GM19397 (cell line): ENCODE results near the gene NTNG2.
"Not testable (repeated sequence)": the region's sequence is repeated elsewhere in the genome, so short reads cannot be mapped to it uniquely, and the experiment has no call there.

ENCODE experiments used
- ATAC-seq: cut with Tn5 transposase; IDR thresholded peaks from one replicate; pipeline ENCODE4 v1.9.1; 2021; ENCODE audit warnings: mild to moderate bottlenecking, moderate library complexity; ENCODE audit not compliant: unreplicated experiment

The NTNG2 gene

DNA sequence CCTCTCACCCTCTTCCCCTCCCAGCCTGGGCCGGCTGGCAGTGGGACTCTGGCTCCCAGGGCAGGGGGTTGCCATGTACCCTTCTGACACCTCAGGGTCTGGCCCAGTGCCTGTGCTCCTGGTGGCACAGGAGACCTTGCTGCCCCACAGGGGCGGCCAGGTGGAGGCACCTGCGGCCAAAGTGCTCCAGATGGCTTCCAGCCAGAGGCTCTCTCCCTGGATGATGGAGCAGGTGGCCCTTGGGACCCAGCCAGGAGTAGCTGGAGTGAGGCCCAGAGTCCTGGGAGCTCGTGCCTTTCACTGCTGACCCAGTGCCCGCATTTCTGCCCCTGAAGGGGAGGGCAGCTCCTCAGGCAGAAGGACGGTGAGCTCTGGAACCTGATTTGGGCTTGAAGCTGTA lies 87.3 kb downstream of the NTNG2 start:
- ATAC-seq = no peak

DNA sequence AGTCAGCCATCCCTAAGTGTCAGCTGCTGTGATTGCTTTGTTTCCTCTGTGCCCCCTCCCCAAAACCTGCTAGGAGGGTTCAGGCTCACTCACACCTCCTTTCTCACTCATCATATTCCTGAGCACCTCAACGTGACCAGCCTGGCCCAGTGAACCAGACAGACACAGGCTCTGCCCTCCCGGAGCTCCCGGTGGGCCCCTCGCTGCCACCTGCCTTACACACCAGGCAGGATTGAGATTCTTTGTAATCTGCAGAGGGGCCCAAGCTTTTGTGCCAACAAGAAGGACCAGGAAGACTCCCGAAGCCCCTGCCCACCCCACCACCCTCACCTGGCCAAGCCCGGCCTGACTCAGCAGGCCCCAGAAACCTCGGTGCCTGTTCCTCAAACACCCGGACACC lies 87.8 kb downstream of the NTNG2 start:
- no peak for ATAC-seq

DNA sequence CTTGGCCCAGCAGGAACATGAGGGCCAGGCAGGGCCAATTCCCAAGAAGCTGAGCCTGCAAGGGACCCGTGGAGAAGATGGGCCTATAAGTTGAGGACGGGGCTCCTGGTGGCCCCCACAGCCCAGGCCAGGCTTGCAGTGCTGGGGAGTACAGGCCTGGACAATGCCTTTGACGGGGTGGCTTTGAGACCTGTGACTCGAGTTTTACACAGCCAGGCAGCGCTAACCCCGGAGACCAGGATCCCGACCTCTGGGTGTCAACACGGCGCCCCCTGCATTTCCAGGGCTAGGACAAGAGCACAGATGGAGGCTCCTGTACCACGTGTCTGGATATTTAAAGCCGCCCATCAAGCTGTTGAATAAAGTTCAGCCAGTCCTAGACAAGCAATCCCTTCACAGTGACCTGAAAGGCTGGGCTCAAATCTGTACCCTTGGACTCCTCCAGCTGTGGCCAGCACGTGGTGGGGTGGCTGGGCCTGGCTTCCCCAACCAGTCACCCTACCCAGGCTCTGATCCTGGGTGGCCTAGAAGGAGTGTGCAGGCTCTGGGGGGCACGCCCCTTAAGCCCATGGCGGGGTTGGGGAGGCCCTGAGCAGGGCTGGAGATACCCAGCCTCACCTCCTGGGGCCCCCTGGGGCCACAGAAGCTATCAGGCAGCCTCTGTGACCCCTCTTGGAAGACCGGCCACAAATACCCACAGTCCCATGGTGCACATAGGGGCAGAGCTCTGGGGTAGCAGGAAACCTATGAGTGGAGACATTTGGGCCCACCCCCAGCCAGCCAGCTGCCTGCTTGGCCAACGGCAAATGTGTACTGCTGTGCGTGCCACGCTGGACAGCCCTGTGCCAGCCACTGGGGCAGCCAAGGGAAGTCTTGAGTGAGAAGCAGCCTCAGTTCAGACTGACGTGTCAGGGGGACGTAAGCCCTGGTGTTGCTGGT lies 88.7 kb downstream of the NTNG2 start:
- no peak for ATAC-seq

DNA sequence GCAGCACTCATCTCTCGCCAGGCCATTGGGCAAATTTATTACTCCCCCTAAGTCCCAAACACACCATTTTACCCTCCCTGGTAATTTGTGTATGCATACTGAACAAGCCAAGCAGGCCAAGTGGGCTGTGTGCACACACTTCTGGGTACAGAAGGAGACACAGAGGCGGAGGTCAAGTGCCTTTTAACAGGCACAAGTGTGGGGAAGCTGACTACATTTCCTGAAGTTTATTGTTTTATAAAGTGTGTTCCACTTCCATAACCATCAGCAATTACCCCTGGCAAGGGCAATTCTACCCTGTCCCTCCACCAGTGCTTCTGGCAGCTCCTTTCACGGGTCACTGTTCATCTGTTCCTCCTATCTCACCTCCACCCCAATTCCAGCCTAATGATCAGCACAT lies 99.0 kb downstream of the NTNG2 start:
- no peak for ATAC-seq

DNA sequence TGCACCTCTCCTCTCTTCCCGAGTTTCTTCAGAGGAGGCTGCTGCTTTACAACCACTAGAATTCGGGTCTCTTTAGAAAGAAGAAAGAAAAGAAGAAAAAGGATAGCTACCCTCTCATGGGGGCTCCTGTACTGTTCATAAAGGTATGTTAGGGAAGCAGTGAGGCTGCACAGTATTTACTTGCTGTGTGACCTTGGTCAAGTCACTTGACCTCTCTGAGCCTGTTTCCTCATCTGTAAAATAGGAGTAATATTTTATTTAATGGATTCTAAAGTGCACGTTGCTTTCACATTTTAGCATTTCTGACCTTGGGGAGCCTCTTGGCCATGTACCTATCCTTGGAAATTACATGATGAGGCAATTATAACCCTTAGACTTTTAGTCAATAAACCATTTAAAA lies 104.2 kb downstream of the NTNG2 start:
- ATAC-seq = no peak

DNA sequence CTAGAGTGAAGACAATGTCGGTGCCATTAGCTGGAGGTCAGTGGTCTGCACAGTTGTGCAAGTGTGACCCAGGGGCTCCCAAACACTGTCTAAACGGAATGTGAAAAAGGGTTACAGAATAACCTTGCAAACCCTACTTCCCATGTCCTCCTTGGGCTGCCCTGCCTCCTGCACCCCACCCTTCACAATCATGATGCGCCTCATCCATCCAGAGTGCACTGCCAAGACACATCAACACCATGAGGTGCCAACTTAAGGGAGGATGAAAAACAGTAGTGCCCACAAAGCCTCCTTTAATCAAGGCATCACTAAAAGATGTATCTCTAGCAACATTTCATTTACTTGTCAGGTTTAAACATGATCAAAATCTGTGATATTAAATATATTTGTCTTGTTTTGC lies 105.8 kb downstream of the NTNG2 start:
- no peak for ATAC-seq

DNA sequence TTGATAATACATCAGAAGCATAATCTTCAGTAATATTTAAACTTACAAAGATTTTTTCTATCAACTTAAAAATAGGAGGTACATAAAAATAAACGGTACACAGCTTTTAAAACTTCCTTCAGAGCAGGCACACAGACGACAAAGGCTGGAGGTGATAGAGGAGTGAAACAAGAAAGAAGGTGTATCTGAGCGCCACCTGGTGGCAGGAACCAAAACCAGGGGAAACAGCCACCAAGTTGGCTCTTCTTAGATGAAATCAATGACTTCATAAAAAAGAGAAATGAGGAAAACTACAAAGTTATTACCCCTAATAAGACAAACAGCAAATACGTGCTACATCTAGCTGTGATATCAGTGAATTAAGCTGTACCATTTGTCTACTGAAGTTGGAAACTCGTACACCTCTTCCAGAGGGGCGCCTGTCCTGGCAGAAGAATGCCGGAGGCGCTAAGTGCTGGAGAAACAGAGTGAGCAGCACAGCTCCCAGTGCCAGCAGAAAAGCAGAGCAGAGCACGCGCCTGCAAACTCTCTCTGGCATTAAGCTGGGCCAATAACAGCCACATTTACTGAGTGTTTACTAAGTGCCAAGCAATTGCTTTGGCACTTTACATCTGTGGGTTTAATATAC lies 107.0 kb downstream of the NTNG2 start:
- ATAC-seq = no peak

DNA sequence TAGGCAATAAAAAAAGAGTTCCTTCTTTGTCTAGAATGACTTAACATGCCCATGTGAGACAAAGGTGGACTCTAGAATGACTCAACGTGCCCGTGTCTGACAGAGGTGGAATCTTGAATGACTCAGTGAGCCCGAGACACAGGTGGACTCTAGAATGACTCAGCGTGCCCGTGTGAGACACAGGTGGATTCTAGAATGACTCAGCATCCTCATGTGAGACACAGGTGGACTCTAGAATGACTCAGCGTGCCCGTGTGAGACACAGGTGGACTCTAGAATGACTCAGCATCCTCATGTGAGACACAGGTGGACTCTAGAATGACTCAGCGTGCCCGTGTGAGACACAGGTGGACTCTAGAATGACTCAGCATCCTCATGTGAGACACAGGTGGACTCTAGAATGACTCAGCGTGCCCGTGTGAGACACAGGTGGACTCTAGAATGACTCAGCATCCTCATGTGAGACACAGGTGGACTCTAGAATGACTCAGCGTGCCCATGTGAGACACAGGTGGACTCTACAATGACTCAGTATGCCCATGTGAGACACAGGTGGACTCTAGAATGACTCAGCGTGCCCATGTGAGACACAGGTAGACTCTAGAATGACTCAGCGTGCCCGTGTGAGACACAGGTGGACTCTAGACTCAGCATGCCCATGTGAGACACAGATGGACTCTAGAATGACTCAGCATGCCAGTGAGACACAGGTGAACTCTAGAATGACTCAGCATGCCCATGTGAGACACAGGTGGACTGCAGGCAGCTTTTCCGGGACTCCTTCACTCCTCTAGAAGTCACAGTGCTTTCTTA lies 108.1 kb downstream of the NTNG2 start:
- ATAC-seq = not testable (repeated sequence)

DNA sequence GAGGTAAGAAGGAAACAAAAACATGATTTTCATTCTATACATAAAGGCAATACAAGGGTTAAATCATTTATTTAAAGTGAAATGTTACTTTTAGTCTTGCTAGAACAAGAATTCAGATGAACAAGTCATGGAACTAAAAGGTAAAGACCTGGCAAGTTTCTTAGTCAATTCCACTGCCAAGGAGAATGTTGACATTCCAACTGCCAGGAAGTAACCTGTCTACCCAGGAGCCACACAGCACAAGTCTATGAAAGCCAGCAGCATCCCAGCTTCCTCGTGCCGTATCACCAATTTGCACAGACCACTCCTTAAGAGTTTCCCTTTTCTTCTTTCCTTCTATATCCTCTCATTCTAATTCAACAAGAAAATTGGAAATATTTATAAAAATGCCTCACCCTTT lies 113.0 kb downstream of the NTNG2 start:
- no peak for ATAC-seq

DNA sequence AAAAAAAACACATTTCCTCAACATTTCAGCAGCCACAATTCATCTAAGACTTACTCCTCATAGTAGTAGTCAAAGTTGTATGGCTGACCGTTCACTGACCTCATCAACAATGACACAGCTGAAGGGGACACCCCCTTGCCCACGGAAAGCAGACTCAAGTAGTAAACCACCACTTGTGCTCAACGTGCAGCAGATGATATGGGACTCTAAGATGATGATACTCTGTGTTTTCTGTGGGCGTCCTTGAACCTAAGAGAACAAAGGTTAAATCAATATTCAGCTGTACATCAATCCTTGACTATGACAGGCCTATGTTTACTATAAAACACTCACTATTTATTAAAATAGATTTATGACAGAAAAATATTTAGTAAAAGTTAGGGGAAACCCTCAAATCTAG lies 121.3 kb downstream of the NTNG2 start:
- ATAC-seq = no peak

DNA sequence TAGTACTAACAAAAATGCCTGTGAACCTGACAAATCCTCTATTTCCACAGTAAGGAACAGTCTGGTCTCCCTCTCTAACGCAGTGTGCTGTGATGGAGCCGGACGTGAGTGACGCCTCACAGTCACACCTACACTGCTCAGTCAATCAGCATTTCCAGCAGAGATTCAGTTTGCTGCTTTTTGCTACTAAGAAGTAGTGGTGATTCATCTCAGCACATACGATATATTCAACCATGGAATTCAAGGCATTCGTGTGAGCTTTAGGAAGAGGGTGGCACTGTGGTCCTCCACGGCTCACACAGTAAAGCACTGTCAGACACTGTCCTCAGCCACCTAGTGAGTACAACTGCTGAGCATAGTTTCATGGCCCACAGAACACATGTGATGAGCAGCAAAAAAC lies 122.0 kb downstream of the NTNG2 start:
- ATAC-seq = no peak

DNA sequence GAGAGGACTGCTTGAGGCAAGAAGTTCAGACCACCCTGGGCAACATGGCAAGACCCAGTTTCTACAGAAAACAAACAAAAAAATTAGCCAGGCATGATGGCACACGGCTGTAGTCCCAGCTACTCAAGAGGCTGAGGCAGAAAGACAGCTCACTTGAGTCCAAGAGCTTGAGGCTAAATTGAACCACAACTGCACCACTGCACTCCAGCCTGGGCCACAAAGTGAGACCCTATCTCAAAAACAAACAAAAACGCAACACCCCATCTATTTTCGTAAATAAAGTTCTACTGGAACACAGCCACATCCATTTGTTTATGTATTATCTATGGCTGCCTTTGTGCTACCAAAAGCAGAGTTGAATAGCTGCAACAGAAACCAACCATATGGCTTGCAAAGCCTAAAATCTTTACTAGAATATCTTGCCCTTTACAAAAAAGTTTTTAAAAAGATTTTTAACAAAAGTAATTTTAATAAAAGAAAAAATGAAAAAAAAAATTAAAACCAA lies 125.5 kb downstream of the NTNG2 start:
- ATAC-seq = no peak

DNA sequence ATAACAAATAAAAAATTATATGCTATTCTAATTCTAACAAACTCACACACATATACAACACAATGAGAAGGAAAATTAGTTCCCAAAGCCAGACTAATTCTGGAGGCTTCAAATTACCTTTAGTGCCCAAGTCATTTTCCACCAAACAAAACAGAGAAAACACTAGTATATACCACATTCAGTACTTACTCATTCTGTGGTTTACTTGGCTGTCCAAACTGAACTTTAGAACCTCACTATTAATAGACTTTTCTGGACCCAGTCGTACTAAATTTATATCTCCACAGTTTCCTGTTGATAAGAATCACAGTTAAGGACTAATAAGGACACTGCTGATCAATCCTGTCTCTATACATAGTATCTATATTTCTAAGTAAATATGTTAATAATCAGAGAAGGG lies 126.5 kb downstream of the NTNG2 start:
- ATAC-seq = no peak

DNA sequence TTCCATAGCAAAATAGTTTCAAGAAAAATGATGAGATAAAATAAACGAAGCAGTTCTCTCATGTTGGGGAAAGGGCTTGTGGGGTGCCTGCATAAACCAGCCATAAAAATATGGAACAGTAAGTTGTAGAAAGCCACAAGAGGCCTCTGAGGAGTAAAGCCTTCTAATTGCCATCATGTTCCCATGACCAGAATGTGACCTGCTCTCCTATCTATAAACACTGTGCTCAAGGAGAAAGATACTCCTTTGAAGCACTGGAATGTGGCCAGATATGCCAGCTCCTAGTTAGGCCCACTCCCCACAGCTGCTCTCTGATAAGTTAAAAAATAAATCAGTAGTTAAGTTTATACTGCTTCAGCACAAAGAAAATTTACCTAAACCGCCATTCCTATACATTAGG lies 127.1 kb downstream of the NTNG2 start:
- ATAC-seq = no peak

DNA sequence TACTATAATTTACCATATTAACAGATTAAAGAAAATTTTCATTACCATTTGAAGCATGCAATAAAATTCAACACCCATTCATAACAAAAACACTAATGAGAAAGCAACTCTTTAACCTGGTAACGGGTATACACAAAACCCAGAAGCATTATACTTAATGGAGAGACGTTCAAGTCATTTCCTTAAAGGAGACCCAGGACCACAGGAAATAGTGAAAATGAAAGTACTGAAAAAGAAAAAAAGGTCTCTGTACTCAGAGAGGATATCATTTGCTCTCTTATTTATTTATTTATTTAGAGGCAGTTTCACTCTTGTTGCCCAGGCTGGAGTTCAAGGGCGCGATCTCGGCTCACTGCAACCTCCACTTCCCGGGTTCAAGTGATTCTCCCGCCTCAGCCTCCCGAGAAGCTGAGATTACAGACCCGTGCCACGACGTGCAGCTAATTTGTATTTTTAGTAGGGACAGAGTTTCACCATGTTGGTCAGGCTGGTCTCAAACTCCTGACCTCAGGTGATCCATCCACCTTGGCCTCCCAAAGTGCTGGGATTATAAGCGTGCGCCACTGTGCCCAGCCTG lies 131.4 kb downstream of the NTNG2 start:
- ATAC-seq = no peak
